ENCODE data around the gene NUP153.

DNA sequence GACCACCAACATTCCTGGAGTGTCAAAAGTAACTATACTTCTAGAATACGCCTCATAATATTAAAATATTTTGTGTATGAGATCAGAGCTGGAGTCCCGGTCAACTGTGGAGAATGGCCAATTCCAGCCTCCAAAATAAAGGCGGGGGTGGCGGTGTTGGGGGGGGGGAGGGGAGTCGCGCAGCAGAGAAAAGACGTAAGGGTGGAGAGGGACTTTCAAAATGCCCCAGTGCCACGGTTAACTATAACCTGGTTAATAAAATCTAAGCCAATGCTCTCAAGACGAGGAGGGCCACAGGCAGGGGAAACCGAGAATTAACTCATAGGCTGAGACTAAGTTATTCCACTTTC, 1.3 kb downstream of the NUP153 start:
- TF ChIP-seq POLR2A (IDR thresholded peaks at IDR 0.05; ENCODE audit: low read depth, low read length) (no peak), RB1 (IDR thresholded peaks at IDR 0.05; ENCODE audit: borderline replicate concordance) (no peak), NFIC (IDR thresholded peaks at IDR 0.05; ENCODE audit: low read depth, low read length) (no peak), POLR2AphosphoS5 (IDR thresholded peaks at IDR 0.05; ENCODE audit: low read length) (no peak), ASH2L (IDR thresholded peaks at IDR 0.05; ENCODE audit: borderline replicate concordance, low read depth) (no peak)
- TF ChIP-seq, protein P1, sequence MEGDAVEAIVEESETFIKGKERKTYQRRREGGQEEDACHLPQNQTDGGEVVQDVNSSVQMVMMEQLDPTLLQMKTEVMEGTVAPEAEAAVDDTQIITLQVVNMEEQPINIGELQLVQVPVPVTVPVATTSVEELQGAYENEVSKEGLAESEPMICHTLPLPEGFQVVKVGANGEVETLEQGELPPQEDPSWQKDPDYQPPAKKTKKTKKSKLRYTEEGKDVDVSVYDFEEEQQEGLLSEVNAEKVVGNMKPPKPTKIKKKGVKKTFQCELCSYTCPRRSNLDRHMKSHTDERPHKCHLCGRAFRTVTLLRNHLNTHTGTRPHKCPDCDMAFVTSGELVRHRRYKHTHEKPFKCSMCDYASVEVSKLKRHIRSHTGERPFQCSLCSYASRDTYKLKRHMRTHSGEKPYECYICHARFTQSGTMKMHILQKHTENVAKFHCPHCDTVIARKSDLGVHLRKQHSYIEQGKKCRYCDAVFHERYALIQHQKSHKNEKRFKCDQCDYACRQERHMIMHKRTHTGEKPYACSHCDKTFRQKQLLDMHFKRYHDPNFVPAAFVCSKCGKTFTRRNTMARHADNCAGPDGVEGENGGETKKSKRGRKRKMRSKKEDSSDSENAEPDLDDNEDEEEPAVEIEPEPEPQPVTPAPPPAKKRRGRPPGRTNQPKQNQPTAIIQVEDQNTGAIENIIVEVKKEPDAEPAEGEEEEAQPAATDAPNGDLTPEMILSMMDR (IDR thresholded peaks at IDR 0.05 in 2 of 3, conservative IDR thresholded peaks at IDR 0.05 in 1 of 3; ENCODE audit: control insufficient read depth in 2 of 3, extremely low read depth in 1 of 3, insufficient read depth in 1 of 3, low read depth in 3 of 3, low read length in 3 of 3), result no peak; a peak in 1 of 6 replicates
- TF ChIP-seq, protein P2, sequence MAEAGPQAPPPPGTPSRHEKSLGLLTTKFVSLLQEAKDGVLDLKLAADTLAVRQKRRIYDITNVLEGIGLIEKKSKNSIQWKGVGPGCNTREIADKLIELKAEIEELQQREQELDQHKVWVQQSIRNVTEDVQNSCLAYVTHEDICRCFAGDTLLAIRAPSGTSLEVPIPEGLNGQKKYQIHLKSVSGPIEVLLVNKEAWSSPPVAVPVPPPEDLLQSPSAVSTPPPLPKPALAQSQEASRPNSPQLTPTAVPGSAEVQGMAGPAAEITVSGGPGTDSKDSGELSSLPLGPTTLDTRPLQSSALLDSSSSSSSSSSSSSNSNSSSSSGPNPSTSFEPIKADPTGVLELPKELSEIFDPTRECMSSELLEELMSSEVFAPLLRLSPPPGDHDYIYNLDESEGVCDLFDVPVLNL (IDR thresholded peaks at IDR 0.05; ENCODE audit: low read depth, low read length), result no peak
- TF ChIP-seq, protein P3, sequence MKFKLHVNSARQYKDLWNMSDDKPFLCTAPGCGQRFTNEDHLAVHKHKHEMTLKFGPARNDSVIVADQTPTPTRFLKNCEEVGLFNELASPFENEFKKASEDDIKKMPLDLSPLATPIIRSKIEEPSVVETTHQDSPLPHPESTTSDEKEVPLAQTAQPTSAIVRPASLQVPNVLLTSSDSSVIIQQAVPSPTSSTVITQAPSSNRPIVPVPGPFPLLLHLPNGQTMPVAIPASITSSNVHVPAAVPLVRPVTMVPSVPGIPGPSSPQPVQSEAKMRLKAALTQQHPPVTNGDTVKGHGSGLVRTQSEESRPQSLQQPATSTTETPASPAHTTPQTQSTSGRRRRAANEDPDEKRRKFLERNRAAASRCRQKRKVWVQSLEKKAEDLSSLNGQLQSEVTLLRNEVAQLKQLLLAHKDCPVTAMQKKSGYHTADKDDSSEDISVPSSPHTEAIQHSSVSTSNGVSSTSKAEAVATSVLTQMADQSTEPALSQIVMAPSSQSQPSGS (IDR thresholded peaks at IDR 0.05; ENCODE audit: low read length), result no peak
- TF ChIP-seq, protein P4, sequence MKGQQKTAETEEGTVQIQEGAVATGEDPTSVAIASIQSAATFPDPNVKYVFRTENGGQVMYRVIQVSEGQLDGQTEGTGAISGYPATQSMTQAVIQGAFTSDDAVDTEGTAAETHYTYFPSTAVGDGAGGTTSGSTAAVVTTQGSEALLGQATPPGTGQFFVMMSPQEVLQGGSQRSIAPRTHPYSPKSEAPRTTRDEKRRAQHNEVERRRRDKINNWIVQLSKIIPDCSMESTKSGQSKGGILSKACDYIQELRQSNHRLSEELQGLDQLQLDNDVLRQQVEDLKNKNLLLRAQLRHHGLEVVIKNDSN (IDR thresholded peaks at IDR 0.05; ENCODE audit: borderline replicate concordance, extremely low read length, insufficient read depth, low read depth, low read length), result no peak

Data from GM12878 (cell line).